Measurements from ENCODE around the gene CTSW.

The CTSW gene

GRCh38 chr11:65906602-65907001 lies 27.0 kb downstream of the CTSW start:
- DNase-seq = no peak

DNA sequence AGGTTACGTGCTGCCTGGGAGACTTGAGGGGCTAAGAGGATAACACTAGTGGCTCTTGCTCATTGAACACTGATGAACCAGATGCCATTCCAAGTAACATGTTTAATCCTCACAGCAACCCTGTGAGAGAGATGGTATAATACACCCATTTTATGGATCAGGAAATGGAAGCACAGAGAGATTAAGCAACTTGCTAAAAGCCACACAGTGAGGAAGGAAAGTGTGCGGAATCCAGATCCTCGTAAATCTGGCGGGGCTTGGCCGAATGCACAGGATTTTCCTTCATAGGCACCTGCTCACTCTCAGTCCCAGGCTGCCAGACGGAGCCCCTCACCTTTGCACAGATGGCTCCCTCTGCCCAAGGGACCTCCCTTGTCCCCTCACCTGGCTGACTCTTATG lies 28.2 kb downstream of the CTSW start:
- no peak for DNase-seq

GRCh38 chr11:65911682-65912568 lies 32.3 kb downstream of the CTSW start:
- no peak for DNase-seq

DNA sequence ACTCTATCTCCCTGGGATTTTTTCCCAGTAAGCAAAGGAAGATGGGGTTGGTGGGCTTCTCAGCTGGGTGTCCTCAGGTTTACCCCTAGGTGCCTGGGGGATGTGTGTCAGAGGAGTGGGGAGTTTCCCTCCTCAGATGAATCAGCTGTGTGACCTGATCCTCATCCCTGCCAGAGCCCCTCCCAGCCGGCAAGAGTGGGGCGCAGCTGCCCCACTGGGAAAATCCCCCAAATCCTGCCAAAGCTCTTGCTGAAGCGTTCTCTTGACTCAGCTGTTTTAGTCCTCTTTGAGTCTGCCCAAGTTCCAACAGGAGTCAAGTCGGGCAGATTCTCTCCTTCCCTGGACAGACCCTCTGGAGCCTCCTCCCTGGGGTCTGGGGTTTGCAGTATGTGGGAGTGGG lies 33.2 kb downstream of the CTSW start:
- no peak for DNase-seq

DNA sequence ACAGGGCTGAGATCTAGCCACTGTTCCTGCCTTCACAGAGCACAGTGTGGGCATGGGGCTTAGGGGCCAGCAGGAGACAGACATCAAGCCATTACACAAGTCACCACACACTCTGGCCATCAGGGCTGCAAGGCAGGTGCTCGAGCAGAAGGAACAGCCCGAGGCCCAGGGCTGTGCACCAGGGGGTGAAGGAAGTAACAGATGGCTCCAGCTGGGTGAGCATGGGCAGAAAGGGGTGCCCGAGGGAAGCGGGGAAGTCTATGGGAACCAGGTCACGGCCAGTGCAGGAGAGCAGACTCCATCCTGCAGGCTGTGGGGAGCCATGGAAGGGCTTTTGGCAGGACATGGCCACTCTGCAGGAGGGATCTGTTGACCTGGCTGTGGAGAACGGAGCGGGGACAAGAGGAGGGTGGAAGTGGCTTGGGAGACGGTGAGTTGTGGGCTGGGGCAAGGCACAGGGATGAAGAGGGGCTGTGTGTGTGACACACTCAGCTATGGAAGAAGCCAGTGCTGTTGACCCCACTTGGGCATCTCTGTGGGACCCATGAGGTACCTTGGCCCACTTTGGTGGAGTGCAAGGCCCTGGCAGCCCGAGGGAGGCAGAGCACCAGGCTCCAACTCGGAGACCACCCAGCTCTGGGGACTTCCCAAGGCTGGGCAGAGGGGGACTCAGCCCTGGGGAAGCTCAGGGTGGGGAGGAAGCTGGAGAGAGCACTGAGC lies 35.6 kb downstream of the CTSW start:
- no peak for DNase-seq

- DNase-seq = no peak
These were observed 36.2 kb downstream of the CTSW start for GRCh38 chr11:65915821-65916251.

DNA sequence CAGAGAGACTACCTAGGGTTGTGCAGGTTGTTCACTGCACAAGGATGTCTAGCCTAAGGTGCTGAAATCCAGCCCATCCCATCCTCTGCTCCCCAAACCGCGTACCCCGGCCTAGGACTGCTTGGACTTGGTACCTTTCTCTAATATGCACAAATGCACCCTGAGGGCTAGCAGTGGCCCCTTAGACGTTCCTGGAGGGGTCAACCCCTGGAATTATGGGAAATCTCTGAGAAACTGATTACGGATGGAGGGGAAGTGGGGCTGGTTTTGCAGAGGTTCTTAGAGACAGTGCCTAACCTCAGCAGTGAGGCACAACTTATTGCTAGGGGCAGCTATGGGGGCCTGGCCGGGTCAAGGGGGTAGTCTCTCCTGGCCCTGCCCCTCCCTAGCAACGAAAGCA lies 36.8 kb downstream of the CTSW start:
- DNase-seq = no peak

DNA sequence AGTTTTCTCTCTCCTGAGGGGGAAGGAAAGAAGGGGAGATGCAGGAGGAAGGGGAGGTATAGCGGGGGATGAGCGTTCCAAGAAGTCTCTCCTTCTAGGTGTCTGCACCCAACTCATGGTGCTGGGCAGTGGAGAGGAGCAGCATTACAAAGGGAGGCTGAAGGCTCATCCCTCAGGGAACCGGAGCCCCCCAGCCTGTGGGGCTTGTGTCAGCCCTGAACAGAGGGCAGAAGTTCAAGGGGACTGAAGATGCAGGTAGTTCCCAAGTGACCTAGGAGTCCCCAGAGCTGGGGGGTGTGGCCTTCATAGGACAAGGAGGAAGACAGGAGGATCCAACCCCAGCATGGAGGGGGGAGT lies 37.4 kb downstream of the CTSW start:
- no peak for DNase-seq

- DNase-seq = no peak
These were observed 38.0 kb downstream of the CTSW start for GRCh38 chr11:65917434-65918210.

DNA sequence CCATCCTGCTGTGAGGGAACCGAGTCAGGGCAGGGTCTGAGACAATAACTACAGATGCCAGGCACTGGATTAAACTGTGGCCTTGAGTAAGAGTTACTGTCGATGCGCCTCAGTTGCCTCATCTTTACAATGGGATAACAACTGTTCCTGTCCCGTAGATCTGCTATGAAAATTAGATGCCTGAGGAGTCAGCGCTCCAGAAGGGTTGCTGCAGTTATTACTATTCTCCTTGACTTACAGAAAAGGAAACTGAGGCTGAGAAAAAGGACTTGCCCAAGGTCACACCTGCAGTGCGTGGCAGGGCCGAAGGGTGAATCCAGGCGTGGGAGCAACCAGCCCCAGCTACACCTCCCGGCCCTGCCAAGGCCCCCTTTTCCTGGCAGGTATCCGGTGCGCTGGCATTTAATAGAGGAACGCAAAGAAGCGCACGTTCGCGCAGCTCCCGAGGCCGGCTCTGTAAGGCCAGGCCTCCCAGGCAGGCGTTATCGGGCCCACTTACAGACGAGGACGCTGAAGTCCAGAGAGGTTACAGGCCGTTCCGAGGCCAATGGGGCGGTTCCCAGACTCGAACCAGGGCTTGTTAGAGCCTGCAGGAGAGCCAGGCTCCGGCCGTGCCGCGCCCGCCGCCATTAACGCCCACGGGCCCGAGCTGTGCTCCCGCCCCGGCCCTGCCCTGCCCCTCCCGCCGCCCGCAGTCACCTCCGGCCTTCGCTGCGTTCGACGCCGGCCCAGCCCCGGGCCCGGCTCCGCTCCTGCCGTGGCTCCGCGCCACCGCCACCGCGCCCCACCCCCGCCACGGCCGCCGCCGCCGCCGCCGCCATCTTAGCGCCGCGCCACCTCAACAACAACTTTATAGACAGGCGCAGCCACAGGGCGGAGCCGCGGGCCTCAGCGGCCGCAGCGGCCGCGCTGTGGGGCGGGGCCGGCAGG lies 38.8 kb downstream of the CTSW start, which contains the start of gene C11orf68:
TSS of gene C11orf68 (minus strand) at position 852 of the 930 bp plus-strand sequence. CDS start at position 821, 31 bp downstream.
- DNase-seq = peak; percentile 21

DNA sequence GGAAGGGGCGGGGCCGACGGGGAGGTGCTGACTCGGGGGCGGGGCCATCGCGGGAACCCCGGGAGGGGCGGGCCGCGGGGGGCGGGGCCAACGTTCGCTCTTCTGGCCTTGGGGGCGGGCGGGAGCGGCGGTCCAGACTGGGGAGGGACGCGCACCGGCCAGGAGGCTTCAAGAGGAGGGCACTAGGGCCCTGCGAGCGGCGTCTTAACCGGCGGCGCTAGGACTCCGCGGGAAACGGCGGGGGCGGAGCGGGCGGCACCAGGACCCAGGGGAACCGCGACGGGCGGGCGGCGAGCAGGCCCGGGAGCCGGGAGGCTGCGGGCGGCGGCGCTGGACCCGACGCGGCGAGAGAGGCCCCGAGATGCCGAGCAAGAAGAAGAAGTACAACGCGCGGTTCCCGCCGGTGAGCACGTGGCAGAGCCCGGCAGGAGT lies 39.5 kb downstream of the CTSW start, which contains the start of gene DRAP1:
TSS of gene DRAP1 (plus strand) at position 286 of the 432 bp plus-strand sequence. CDS start at position 362, 76 bp downstream.
- peak; percentile 99 for DNase-seq

DNA sequence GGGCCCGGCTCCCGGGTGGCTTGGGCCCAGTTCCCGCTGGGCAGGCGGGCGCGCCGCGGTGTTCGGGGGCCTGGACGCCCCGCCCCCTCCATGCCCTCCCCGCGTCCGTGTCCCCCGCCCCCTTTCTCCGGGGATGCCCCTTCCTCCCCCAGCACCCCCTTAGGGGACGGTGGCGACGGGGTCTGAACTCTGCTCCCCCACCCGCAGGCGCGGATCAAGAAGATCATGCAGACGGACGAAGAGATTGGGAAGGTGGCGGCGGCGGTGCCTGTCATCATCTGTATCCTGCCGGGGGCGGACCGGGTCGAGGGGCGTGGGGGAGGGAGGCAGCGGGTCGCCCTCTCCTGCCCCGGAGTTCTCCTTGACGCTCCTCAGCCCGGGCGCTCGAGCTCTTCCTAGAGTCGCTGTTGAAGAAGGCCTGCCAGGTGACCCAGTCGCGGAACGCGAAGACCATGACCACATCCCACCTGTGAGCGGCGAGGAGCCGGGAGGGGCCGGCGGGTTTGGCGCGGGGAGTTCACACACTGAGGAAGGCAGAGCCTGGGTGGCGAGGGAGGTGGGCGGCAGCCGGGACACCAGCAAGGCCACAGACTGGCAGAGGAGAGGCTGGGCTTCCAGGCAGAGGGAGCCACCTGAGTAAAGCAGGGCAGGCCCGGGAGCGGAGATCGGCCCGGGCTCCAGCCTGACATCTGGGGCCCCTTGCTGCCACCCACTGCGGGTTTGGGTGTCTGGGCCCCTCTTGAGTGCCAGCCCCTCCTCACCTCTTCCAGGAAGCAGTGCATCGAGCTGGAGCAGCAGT lies 40.1 kb downstream of the CTSW start:
- peak; percentile 50 for DNase-seq

GRCh38 chr11:65920372-65920802 lies 40.8 kb downstream of the CTSW start:
- no peak for DNase-seq

- DNase-seq = no peak
These were observed 41.5 kb downstream of the CTSW start for GRCh38 chr11:65921033-65921555.

DNA sequence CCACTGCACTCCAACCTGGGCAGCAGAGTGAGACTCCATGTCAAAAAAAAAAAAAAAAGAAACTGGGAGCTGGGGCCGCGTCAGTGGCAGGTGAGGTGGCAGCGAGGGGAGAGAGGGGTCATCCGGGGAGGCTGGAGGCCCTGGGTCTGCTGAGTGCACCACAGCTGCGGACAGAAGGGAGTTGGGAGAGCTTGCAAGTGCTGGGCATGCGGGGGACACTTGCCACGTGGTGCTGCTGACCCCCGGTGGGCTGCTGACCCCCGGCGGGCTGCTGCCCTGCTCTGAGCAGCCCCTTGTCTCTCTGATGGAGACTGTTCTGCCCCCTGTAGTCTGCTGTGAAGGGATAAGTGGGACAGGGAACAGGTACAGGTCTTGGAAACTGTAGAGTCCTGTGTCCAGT lies 42.2 kb downstream of the CTSW start:
- no peak for DNase-seq

DNA sequence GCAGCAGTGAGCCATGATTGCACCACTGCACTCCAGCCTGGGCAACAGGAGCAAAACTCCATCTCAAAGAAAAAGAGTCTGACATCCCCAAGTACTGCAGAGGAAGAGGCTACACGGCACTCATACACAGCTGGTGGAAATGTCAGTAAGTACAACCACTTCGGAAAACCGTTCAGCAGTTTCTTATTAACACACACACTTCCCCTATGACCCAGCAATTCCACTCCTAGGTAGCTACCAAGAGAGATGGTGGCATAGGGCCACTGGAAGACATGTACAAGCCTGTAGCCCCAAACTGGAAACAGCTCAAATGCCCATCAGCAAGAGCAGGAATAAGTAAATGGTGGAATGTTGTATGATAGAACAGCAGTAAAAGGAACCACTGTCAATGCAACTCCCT lies 42.9 kb downstream of the CTSW start:
- no peak for DNase-seq

- DNase-seq = no peak
These were observed 45.8 kb downstream of the CTSW start for GRCh38 chr11:65925397-65925796.

DNA sequence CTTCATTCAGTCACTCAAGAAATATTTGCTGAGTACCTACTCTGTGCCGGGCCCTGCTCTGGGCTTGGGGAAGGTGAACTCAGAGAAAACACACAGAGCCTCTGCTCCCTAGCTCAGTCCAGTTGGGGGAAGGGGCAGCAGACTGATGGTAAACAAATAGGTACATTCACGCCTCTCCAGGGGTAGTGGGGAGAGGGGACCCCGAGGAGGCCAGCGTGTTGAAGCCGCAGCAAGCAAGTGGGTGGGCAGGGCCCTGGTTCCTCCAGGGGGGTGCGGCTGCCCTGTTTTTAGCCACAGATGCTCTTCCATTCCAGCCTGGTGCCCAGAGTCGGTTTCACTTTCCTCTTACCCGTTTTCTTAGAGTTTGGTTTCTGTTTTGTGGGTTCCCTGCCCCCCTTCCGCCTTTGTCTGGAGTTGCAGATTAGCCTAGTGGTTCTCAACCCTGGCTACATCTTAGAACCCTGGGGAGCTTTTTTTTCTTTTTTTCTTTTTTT lies 48.3 kb downstream of the CTSW start:
- DNase-seq = peak; percentile 64

DNA sequence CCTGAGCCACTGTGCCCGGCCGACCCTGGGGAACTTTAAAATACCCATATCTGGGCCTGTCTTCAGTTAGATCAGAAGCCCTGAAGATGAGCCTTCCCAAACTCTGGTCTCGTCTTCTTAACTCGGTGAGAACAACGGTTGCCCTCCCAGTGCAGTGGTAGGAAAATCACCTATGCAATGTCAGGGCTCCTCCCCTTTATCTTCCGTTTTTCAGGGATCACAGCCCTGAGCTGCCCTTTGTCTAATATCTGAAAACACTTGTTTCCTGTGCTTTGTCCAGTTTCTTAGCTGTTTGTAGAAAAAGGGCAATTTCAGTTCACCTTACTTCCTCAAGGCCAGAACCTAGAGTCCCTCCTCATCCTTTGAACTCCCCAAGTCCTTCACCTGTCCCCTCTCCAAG lies 49.0 kb downstream of the CTSW start:
- DNase-seq = no peak

- DNase-seq = no peak
These were observed 52.3 kb downstream of the CTSW start for GRCh38 chr11:65931773-65932557.

All from activated T-cell treated with anti-CD3 and anti-CD28 coated beads for 4 hours (primary cell).